ENCODE data around the gene NUFIP1.

The NUFIP1 gene

DNA sequence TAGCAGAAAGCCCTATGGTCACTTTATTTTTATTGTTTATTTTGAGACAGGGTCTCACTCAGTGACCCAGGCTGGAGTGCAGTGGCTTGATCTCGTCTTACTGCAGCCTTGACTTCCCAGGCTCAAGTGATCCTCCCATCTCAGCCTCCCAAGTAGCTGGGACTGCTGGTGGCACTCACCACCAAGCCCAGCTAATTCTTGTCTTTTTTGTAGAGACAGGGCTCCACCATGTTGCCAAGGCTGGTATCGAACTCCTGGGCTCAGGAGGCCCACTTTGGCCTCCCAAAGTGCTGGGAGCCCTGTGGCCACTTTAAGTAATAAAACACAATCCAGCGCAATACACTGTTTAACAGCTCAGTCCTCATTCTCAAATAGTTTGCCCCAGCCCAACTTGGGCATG is 69.3 kb downstream of the NUFIP1 start:
- Mint-ChIP-seq H3K36me3 (ENCODE audit: low read depth) (no peaks in the 10 kb centered on the region), H3K4me3 (no peak overlapping the region)
- intact Hi-C loops (cut with micrococcal nuclease) = no loop called here

DNA sequence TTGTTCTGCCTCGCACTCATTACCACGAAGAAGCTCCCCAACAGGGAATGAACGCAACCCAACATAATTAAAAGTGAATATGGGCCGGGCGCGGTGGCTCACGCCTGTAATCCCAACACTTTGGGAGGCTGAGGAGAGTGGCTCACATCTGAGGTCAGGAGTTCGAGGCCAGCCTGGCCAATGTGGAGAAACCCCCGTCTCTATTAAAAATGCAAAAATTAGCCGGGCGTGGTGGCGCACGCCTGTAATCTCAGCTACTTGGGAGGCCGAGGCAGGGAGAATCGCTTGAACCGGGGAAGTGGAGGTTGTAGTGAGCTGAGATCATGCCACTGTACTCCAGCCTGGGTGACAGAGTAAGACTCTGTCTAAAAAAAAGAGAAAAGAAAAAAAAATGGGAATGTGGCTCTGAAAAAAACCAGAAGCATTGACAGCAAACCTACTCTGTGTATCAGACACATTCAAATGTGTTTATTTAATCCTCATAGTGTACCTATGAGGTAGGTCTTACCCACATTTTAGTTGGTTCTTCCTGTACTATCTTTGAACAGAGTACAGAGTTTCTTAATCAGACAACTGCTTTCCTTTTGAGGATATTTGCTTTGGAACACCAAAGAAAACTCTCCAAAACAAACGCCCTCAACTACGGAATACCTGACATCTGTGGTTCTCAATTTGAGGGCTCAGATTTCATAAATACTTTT is 70.0 kb downstream of the NUFIP1 start:
- Mint-ChIP-seq H3K27ac (no peak overlapping the region), H3K9me3 (no peaks in the 10 kb centered on the region), H3K36me3 (ENCODE audit: low read depth) (no peaks in the 10 kb centered on the region), H3K27me3 (no peaks in the 10 kb centered on the region), H3K4me1 (ENCODE audit: low read depth) (no peaks in the 10 kb centered on the region), H3K4me3 (no peak overlapping the region)
- intact Hi-C loops (cut with micrococcal nuclease) = loop anchor here (5.0 kb wide), 1 partner anchor 342 kb away; the partner anchor contains the start of gene TSC22D1

More for the DNA sequence above, 69.3 kb downstream of the NUFIP1 start:
- H3K27ac Mint-ChIP-seq = no peak overlapping the region
- peaks cover 5% of the 10 kb centered on the region for H3K27me3 Mint-ChIP-seq
- no peaks in the 10 kb centered on the region for H3K9me3 Mint-ChIP-seq
- no peaks in the 10 kb centered on the region for H3K4me1 Mint-ChIP-seq (ENCODE audit: low read depth)

DNA sequence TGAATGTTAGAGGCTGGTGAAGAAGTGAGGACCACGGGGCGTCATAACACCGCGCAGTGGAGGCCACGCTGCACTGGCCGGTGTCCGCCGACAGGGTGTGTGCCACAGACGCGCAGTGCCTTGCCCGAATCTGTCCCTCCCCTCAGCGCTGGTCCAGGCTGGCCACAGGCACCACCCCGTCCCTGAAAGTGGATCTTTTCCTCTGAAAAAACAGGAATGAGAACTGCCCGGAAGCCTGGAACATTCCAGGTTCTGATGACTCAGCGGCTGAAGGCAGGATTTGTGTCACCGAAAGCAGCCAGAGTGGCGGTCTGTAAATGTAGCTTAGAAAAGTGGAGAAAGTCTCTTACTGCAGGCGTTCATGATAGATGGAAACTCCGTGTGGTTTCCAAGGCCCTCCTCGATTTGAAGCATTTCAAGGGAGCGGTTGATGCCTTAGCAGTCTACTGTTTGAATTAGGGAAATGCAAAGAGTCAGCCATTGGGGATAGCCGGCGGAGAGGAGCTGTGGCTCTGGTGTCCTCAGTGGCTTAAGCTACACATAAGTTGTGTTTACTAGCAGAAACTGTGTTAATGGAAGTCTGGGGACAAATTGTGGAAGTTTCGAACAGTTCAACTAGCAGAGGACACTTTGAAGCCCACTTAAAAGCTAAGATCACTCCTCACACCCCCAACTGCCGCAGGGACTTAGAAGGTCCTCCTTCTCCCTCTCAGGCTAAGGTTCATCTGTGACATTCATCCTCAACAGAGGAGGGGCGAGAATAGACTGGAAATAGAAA is 70.8 kb downstream of the NUFIP1 start:
- Mint-ChIP-seq H3K27ac (no peak overlapping the region), H3K9me3 (no peaks in the 10 kb centered on the region), H3K4me3 (no peak overlapping the region), H3K4me1 (ENCODE audit: low read depth) (no peaks in the 10 kb centered on the region), H3K27me3 (no peaks in the 10 kb centered on the region), H3K36me3 (ENCODE audit: low read depth) (no peaks in the 10 kb centered on the region)
- intact Hi-C loops (cut with micrococcal nuclease) = loop anchor here (1.0 to 5.0 kb wide), 2 partner anchors 71 to 341 kb away; partner anchors contain the start of genes GPALPP1, NUFIP1 and TSC22D1

DNA sequence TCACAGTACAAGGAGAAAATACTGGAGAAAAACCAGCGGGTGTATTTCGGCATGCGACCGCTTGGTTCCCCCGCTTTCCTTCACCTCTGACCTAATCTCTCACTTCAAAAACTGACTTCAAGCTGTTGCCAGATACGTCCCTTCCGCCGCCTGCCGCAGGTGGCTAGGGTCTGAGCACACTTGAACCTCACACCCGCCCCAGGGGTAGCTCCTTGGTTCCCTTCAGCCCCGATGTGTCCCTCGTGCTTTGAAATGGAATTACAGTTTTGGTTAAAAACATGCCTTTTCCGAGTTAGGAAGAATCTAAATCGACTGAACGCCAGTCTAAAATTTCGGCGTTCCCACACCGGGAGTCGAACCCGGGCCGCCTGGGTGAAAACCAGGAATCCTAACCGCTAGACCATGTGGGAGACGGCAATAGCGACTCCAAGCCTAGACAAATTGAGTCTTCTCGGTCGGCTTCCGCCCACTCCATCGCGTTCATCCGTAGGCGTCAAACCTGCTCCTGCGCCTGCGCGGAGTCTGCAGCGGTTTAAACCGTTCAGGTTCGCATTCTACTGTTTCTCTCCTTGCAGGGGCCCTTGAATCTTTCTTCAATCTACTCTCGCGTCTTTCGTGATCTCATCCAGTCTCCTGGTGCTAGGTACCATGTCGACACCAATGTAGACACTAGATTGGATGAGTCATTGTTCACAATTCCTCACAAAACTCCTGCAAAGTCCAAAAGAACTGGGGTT is 71.5 kb downstream of the NUFIP1 start:
- Mint-ChIP-seq H3K4me1 (ENCODE audit: low read depth) (no peaks in the 10 kb centered on the region), H3K27me3 (no peaks in the 10 kb centered on the region), H3K27ac (no peak overlapping the region), H3K4me3 (no peak overlapping the region), H3K36me3 (ENCODE audit: low read depth) (no peaks in the 10 kb centered on the region), H3K9me3 (no peaks in the 10 kb centered on the region)
- intact Hi-C loops (cut with micrococcal nuclease) = loop anchor here (1.0 to 5.0 kb wide), 2 partner anchors 72 to 340 kb away; partner anchors contain the start of genes GPALPP1, NUFIP1 and TSC22D1

DNA sequence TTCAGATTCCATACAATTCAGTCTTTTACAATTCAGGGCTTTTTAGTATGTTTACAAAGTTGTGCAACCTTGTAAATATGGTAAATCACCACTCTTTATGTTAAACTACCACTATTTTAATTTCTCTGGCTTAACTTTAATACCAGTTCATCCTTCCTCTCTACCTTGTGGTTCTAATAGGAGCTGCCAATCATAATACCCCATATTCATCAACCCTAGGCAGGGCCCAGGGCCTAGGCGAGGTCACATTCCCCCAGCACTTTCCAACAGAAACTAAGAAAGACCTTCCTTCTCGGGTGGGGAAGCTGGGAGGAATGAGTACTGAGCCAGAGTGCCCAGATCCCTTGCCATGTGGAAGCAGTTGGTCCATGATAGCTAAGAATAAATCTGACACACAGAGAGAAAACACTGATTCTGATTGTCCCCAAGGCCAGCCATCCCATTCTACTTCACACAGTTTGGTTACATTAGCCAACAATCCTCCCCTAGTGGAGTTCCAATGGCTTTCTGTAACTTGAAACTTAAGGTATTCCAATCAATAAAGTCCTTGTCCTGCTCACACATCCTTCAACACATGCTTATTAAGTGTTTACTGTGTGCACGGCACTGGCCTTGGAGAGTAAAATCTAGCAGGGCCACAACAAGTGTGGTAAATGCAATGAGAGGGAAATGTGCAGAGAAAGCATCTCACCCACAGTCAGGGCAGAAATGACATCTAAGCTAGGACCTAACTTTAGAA is 76.8 kb downstream of the NUFIP1 start:
- peaks cover 5% of the 10 kb centered on the region for H3K27me3 Mint-ChIP-seq
- no peaks in the 10 kb centered on the region for H3K4me1 Mint-ChIP-seq (ENCODE audit: low read depth)
- H3K4me3 Mint-ChIP-seq = no peak overlapping the region
- H3K27ac Mint-ChIP-seq = no peak overlapping the region
- no peaks in the 10 kb centered on the region for H3K36me3 Mint-ChIP-seq (ENCODE audit: low read depth)
- H3K9me3 Mint-ChIP-seq = peaks cover 23% of the 10 kb centered on the region
- intact Hi-C loops (cut with micrococcal nuclease) = no loop called here

DNA sequence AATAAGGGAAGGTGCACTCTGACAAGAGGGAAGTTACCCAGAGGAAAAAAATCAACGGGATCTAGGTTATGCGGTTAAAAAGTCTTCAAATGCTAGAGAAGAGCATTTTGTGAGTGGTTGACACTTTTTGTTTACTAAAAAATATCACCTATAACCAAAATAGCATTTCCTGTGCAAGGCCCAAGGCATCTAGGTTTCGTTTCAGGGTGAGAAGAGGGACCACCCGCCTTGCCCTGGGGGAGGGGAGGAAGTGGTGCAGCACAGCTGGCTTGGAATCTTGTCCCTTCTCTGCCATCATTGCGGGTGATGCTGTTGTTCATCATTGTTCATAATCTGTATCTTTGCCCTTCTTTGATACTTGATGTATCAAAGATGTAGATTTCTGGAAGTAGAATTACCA is 80.6 kb downstream of the NUFIP1 start:
- H3K4me1 Mint-ChIP-seq (ENCODE audit: low read depth) = no peaks in the 10 kb centered on the region
- no peak overlapping the region for H3K4me3 Mint-ChIP-seq
- intact Hi-C loops (cut with micrococcal nuclease) = no loop called here
- peaks cover 23% of the 10 kb centered on the region for H3K9me3 Mint-ChIP-seq
- peaks cover 5% of the 10 kb centered on the region for H3K27me3 Mint-ChIP-seq
- H3K27ac Mint-ChIP-seq = no peak overlapping the region
- no peaks in the 10 kb centered on the region for H3K36me3 Mint-ChIP-seq (ENCODE audit: low read depth)

DNA sequence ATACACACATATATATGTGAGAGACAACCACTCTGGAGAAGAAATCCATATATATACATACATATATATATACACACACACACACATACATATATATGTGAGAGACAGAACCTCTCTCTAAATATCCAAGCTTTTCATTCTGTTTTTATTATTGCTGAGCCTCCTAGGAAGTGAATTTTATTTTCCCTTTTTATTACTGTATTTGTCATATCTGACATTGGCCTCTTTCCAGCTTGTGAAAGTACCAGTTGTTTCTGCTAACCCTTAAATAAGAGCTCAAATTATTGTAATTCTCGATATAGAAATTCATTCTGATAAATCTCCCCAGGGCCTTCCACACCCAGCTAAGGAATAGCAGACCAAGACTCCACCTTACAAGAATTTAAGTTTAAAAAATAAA is 81.0 kb downstream of the NUFIP1 start:
- intact Hi-C loops (cut with micrococcal nuclease) = no loop called here
- Mint-ChIP-seq H3K9me3 (peaks cover 23% of the 10 kb centered on the region), H3K36me3 (ENCODE audit: low read depth) (no peaks in the 10 kb centered on the region), H3K4me1 (ENCODE audit: low read depth) (no peaks in the 10 kb centered on the region), H3K27ac (no peak overlapping the region), H3K4me3 (no peak overlapping the region), H3K27me3 (peaks cover 7% of the 10 kb centered on the region)

DNA sequence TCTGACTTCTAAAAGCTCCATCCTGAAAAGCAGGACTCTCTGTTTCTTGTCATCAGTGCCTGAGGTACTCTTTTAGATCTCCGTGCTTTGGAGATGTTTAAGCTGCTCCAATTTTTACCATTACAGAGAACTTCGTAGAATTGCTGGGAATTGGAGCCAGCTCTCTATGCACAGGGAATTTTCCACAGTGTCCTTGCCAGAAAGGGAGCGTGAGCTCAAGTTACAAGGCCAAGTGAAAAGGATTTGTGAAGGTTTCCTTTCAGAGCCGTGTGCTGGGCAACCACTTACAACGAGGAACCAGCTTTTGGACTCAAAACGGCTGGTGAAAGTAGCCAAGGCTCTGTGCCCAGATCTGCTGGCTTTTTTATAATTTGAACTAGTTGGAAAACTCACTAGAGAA is 82.6 kb downstream of the NUFIP1 start:
- no peaks in the 10 kb centered on the region for H3K4me1 Mint-ChIP-seq (ENCODE audit: low read depth)
- H3K27ac Mint-ChIP-seq = no peak overlapping the region
- H3K4me3 Mint-ChIP-seq = no peak overlapping the region
- intact Hi-C loops (cut with micrococcal nuclease) = no loop called here
- no peaks in the 10 kb centered on the region for H3K36me3 Mint-ChIP-seq (ENCODE audit: low read depth)
- H3K9me3 Mint-ChIP-seq = peaks cover 13% of the 10 kb centered on the region
- H3K27me3 Mint-ChIP-seq = peaks cover 7% of the 10 kb centered on the region

DNA sequence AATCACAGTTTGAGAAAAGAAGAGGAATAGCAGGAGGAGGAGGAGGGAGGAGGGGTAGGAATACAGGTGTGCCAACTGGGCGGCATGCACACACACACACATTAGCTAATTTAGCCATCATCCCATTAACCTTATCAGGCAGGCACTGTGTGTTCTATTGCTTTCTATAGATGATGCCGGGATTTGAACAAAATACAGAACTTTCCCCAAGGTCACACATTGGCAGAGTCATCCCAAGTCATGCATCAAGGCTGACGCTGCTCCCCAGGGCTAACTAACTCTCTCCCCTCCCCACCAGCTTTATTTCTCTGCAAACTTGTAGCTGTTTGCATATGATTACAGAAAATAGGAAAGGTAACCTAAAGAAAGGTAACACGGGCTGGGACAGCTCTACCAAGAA is 83.0 kb downstream of the NUFIP1 start:
- intact Hi-C loops (cut with micrococcal nuclease) = no loop called here
- no peak overlapping the region for H3K4me3 Mint-ChIP-seq
- H3K36me3 Mint-ChIP-seq (ENCODE audit: low read depth) = no peaks in the 10 kb centered on the region
- peaks cover 7% of the 10 kb centered on the region for H3K27me3 Mint-ChIP-seq
- H3K27ac Mint-ChIP-seq = no peak overlapping the region
- no peaks in the 10 kb centered on the region for H3K4me1 Mint-ChIP-seq (ENCODE audit: low read depth)
- peaks cover 9% of the 10 kb centered on the region for H3K9me3 Mint-ChIP-seq

DNA sequence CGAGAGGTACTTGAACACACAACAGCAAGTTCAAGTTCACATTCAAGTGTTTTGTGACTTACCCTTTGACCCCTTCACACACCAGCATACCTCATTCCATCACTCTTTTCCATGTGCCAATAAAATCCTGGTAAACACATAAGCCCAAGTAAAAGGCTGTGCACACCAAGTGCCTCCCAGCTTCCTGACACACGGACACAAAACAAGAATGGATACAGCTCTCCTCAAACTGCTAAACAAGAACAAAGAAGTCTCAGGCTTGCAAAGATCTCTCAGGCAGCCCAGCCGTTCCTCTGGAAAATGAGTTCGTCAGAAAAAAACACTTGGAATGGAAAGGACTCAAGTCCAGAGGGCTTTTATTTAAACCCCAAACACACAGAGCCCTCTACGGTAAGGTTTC is 83.7 kb downstream of the NUFIP1 start:
- no peaks in the 10 kb centered on the region for H3K36me3 Mint-ChIP-seq (ENCODE audit: low read depth)
- peaks cover 2% of the 10 kb centered on the region for H3K9me3 Mint-ChIP-seq
- H3K4me1 Mint-ChIP-seq (ENCODE audit: low read depth) = no peaks in the 10 kb centered on the region
- H3K4me3 Mint-ChIP-seq = no peak overlapping the region
- no peak overlapping the region for H3K27ac Mint-ChIP-seq
- peaks cover 7% of the 10 kb centered on the region for H3K27me3 Mint-ChIP-seq
- intact Hi-C loops (cut with micrococcal nuclease) = no loop called here

DNA sequence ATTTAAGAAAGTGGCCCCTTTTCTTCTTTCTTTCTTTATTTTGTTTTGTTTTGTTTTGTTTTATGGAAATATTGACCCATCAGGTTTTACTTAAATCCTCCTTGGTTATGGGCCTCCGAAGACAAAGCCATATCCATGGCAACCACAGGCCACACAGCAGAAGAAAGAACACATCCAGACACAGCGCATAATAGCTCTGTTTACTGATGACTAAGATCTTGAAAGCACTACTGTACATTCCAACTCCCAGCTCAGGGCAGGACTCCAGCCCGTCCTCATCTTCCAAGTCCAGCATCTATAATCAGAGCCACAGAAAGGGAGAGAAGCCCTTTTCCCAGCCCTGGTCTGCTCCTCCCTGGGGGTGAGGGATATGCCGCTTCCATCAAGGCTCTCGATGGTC is 84.3 kb downstream of the NUFIP1 start:
- no peaks in the 10 kb centered on the region for H3K9me3 Mint-ChIP-seq
- H3K27me3 Mint-ChIP-seq = peaks cover 6% of the 10 kb centered on the region
- H3K4me1 Mint-ChIP-seq (ENCODE audit: low read depth) = no peaks in the 10 kb centered on the region
- no peaks in the 10 kb centered on the region for H3K36me3 Mint-ChIP-seq (ENCODE audit: low read depth)
- H3K4me3 Mint-ChIP-seq = no peak overlapping the region
- intact Hi-C loops (cut with micrococcal nuclease) = no loop called here
- no peak overlapping the region for H3K27ac Mint-ChIP-seq

DNA sequence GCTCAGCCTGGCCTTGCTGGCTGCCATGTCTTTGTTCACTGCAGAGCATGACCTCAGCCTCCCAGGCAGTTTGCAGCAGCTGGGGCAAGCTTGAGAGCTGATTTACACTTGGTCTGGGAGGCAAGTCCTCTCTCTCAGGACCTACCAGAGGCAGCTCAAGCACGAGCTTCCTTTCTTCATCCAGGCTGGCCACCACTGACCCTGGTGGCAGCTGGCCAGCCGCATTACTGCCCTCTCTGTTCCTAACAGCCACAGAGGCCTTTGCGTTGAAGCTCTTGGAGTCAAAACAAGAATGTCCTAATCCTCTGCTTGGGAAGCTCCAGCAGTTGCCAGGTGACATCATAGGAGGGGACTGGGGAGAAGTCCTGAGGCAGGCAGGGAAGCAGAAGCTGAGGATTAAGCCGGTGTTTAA is 85.7 kb downstream of the NUFIP1 start:
- no peaks in the 10 kb centered on the region for H3K4me1 Mint-ChIP-seq (ENCODE audit: low read depth)
- no peaks in the 10 kb centered on the region for H3K9me3 Mint-ChIP-seq
- peaks cover 2% of the 10 kb centered on the region for H3K27me3 Mint-ChIP-seq
- H3K4me3 Mint-ChIP-seq = no peak overlapping the region
- intact Hi-C loops (cut with micrococcal nuclease) = no loop called here
- H3K27ac Mint-ChIP-seq = no peak overlapping the region
- H3K36me3 Mint-ChIP-seq (ENCODE audit: low read depth) = no peaks in the 10 kb centered on the region

DNA sequence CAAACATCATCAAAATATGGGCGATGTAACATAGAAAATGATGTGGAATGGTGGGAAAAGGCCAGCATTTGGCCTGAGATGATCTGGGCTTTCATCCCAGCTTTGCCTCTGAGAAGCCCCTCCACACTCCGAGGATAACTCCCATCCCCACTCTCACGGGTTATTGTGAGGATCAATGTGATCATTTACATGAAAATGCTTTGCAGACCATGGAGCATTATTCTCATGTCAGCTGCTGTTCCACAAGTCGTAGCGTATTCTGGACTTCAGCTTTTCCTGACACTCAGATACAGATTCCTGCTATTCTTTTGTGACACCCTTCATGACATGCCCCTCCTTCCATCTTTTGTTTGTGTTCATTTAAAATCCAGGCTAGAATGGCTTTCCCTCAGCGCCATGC is 86.5 kb downstream of the NUFIP1 start:
- intact Hi-C loops (cut with micrococcal nuclease) = no loop called here
- no peak overlapping the region for H3K4me3 Mint-ChIP-seq
- H3K27me3 Mint-ChIP-seq = peaks cover 2% of the 10 kb centered on the region
- H3K9me3 Mint-ChIP-seq = no peaks in the 10 kb centered on the region
- H3K36me3 Mint-ChIP-seq (ENCODE audit: low read depth) = no peaks in the 10 kb centered on the region
- no peaks in the 10 kb centered on the region for H3K4me1 Mint-ChIP-seq (ENCODE audit: low read depth)
- H3K27ac Mint-ChIP-seq = no peak overlapping the region
